Vagina (tissue), 2 donors: ENCODE measurements around the gene AVPR1B.

Experiments
- POLR2A ChIP-seq, 2 donors: fragments of 450-650 bp; IDR thresholded peaks; one replicate each; pipeline ENCODE4 v1.6.1; 2017; ENCODE audit warnings: antibody characterized with exemption in 2 of 2, mild to moderate bottlenecking in 2 of 2, moderate library complexity in 2 of 2
- TF ChIP-seq, protein P1 (sequence below), 3 experiments: fragments of 450-650 bp in 2 of 3; fragments of 200-600 bp in 1 of 3; sonication (generic) in 1 of 3; IDR thresholded peaks; one replicate each; pipeline ENCODE4 v1.5.1; 2017 to 2019; ENCODE audit warnings: antibody characterized with exemption in 3 of 3, mild to moderate bottlenecking in 2 of 3, moderate library complexity in 2 of 3

DNA sequence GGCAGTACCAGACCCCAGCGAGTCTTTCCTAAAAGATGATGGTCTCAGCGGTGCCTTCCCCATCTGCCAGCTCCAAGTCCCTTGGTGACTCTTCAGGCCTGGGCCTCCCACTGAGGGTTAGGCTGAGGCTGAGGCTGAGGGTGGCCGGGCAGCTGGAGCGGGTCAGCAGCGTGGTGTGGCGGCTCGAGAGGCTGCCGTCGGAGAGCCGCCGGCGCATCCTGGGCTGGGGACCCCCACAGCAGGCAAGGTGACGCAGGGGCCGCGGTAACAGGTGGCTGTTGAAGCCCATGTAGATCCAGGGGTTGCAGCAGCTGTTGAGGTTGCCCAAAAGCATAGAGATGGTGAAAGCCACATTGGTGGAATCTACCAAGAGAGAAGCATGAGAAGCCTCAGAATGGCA, 7.0 kb downstream of the AVPR1B start:
- TF ChIP-seq, protein P1, sequence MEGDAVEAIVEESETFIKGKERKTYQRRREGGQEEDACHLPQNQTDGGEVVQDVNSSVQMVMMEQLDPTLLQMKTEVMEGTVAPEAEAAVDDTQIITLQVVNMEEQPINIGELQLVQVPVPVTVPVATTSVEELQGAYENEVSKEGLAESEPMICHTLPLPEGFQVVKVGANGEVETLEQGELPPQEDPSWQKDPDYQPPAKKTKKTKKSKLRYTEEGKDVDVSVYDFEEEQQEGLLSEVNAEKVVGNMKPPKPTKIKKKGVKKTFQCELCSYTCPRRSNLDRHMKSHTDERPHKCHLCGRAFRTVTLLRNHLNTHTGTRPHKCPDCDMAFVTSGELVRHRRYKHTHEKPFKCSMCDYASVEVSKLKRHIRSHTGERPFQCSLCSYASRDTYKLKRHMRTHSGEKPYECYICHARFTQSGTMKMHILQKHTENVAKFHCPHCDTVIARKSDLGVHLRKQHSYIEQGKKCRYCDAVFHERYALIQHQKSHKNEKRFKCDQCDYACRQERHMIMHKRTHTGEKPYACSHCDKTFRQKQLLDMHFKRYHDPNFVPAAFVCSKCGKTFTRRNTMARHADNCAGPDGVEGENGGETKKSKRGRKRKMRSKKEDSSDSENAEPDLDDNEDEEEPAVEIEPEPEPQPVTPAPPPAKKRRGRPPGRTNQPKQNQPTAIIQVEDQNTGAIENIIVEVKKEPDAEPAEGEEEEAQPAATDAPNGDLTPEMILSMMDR (IDR thresholded peaks at IDR 0.05) = no peak
- no peak for TF ChIP-seq POLR2A (IDR thresholded peaks at IDR 0.05)
